ENCODE data around the gene FUT1. TPM values are rescaled to one million over a fixed set of nuclear protein-coding genes. Genes with fewer than 3 reads are reported as not detected.
"Not testable (repeated sequence)": the region's sequence is repeated elsewhere in the genome, so short reads cannot be mapped to it uniquely, and the experiment has no call there.

FUT1 gene
- not detected for total RNA-seq
- not detected for polyA plus RNA-seq
- total RNA-seq: 0 to 0.17 (median 0.04) reads per million in 6 experiments

DNA sequence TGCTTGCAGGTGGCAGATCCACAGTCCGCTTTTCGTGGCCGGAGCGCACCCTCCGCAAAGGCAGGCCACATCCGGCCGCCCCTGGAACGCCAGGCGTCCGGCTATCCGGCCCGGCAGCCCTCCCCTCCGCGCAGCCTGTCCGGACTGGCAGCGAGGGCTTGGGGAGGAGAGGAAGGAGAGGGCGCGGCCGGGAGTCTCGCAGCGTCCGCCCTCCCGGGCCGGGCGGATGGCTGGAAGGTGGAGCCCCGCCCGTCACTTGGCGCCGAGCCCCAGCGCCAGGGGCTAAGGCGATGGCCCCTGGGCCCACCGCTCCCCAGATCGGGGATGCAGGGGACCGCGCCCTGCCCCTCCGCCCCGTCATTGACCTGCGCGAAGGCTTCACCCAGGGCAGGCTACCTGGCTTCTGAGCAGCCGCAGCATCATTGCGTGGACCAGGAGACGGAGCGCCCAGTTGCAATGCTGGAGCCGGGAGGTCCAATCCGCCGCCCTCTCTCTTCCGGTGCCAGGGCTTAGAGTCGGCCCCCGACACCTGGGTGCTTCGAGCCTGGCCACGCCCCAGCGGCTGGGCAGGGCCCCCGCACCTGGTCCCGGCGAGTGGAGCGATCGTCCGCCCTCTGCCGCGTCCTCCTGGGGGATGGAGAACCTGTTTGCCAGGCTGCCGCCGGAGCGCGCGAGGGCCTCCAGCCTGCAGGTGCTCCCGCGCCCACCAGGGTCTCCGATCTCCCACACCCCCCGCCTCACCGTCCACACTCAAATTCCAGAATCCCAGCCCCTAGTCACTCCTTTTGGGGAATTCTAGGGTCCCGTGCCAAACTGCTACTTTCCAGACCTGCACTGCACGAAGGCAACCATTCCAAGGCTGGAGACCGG, at the start of gene FUT1:
FUT1 (minus strand) TSS at position 146 of the 870 bp plus-strand sequence. CDS start 1,360 bp downstream, outside the sequence.
- Mint-ChIP-seq H3K4me3 (peak within 1 kb of the TSS; percentile 65 to 89 (median 80)), H3K4me1 (peaks cover 12 to 20% (median 16%) of the 10 kb centered on the region in 4 donors), H3K27me3 (peaks cover 4 to 31% (median 13%) of the 10 kb centered on the region in 5 donors), H3K27ac (peak within 1 kb of the TSS in 4 of 10 donors; percentile 38 to 57 (median 54)), H3K9me3 (no peaks in the 10 kb centered on the region), H3K36me3 (no peaks in the 10 kb centered on the region)
- peak; percentile 74 to 80 for ATAC-seq
- peak in 8 of 10 donors; percentile 14 to 46 (median 39) for DNase-seq
- POLR2A ChIA-PET: interaction anchor here (1.6 kb wide), 1 partner anchor 14 kb away, joined by 7 read pairs; no protein-coding TSS in a partner anchor

DNA sequence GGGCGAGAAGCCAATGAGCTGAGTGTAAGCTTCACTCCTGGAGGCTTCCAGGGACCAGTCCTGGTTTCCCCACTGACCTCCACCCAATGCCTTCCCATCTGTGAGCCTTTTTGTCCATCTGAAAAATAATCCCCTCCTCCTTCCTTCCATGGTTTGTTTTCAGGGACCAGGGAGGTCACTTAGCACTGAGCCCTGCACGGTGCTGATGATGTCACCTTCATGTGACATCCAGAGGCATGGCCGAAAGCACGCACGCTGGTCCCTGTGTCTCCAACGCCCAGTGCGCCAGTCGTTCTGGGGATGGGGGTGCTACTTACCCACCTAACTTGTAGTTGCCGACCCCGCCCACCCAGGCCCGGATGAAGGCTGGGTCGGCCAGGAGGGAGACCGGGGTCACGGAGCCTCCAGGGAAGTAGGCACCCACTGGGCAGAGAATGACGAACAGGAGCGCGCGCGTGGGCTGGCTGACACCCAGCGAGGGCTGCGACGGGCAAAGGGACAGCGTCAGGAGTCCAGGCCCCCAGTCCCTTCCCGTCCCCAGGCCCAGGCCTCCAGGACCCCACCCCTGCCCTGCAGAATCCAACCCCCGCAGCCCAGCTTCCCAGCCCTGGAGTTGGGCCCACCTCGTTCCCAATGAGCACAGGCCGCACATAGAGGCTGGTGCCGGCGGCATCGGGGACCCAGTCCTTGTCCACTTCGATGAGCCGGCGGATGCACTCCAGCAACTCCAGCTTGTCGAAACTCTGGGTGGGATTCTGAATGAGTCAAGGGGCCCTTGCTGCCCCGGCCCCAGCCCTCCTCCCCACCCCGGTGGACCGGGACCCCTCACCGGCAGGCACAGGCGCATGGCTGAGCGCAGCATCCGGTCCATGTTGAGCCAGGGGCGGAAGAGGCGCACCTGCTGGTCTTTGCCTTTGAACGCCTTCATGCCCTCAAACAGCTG, 47.2 kb upstream of the FUT1 start:
- H3K4me1 Mint-ChIP-seq: peaks cover 6 to 10% (median 6%) of the 10 kb centered on the region in 4 donors
- DNase-seq: no peak
- POLR2A ChIA-PET: no interaction called here
- no peak for ATAC-seq
- no peak overlapping the region for H3K27ac Mint-ChIP-seq
- H3K27me3 Mint-ChIP-seq: no peaks in the 10 kb centered on the region
- H3K9me3 Mint-ChIP-seq: no peaks in the 10 kb centered on the region
- peaks cover 0 to 3% (median 0%) of the 10 kb centered on the region in 3 donors for H3K36me3 Mint-ChIP-seq
- no peak overlapping the region for H3K4me3 Mint-ChIP-seq

DNA sequence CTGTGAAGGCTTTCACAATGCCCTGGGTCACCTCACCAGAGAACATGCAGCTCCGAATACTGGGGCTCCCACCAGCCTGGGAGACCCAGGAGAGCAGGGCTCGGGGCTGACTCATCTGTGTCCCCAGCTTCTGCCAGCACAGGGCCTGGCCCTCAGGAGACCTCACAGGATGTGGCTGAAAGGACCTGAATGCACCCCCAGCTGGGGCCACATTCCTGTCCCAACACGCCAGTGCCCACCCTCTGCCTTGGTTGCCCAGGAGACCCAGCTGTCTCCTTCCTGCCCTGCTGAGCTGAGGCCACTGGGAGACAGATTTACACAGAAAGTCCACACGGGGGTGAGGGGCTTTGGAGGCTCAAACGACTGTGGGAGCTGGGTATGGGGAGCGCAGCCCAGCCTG, 46.5 kb upstream of the FUT1 start:
- POLR2A ChIA-PET: interaction anchor here (0.5 kb wide), 1 partner anchor 1587 kb away, joined by 3 read pairs; no protein-coding TSS in a partner anchor
- no peak overlapping the region for H3K27ac Mint-ChIP-seq
- no peak overlapping the region for H3K4me3 Mint-ChIP-seq
- H3K4me1 Mint-ChIP-seq: peaks cover 6 to 14% (median 7%) of the 10 kb centered on the region in 4 donors
- H3K27me3 Mint-ChIP-seq: no peaks in the 10 kb centered on the region
- peaks cover 0 to 3% (median 0%) of the 10 kb centered on the region in 3 donors for H3K36me3 Mint-ChIP-seq
- ATAC-seq: no peak
- no peak for DNase-seq
- no peaks in the 10 kb centered on the region for H3K9me3 Mint-ChIP-seq

DNA sequence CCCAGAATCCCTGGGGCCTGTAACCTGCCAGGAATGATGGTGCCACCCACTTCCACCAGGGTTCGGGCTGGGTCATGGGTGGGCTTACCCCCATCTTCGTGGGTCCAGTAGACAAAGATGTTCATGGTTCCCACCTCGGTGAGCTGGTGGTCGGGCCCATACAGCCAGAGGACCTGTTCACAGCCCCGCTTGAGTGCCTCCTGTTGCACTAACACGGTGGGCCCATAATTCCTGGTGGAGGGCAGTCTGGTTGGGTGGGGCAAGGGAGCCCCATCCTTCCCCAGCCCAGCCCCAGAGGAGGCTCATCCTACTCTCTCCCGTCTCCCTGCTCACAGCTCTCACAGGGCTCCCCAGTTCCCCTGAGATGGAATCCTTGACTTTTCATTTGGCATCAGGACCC, 44.7 kb upstream of the FUT1 start:
- ATAC-seq (no peak), DNase-seq (no peak)
- Mint-ChIP-seq H3K36me3 (peaks cover 0 to 3% (median 0%) of the 10 kb centered on the region in 3 donors), H3K9me3 (no peaks in the 10 kb centered on the region), H3K4me1 (peaks cover 6 to 14% (median 7%) of the 10 kb centered on the region in 4 donors), H3K27ac (peak overlapping the region in 3 of 10 donors; percentile 35 to 83 (median 53)), H3K4me3 (no peak overlapping the region), H3K27me3 (no peaks in the 10 kb centered on the region)
- POLR2A ChIA-PET: no interaction called here

DNA sequence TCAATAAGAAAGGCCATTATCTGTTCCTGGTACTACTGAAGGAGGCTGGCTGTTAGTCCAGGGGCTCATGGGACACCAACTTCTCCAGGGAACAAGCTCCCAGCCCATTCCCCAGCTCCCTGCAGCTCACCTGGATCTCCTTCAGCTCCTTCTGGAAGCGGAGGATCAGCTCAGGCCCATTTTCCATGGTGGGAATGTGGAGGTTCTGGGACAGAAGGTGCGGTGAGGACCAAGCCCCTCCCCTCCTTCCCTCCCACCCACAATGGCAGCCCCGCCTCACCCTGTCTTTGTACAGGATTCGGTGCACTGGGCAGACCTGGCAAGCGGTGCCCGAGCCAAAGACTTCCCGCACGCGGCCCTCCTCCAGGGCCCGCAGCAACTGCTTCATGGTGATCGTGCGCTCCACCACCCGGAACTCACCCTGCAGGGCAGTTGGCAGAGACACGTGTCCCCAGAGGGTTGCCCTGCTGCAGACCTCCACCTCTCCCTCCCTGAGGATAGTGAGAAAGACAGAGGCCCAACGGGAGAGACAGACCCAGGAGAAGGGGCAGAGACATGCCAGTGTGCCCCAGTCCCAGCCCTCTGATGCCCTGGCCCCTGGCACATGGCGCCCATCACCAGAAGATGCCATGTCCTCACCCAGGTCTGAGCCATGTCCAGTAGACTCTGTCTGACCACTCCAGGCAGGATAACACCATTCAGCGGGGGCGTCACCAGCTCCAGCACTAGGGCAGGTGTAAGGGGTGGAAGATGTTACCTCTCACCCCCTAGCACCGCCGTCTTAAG, 44.0 kb upstream of the FUT1 start:
- no peak overlapping the region for H3K4me3 Mint-ChIP-seq
- H3K4me1 Mint-ChIP-seq: peaks cover 6 to 14% (median 7%) of the 10 kb centered on the region in 4 donors
- no peaks in the 10 kb centered on the region for H3K9me3 Mint-ChIP-seq
- peaks cover 0 to 3% (median 0%) of the 10 kb centered on the region in 3 donors for H3K36me3 Mint-ChIP-seq
- DNase-seq: no peak
- ATAC-seq: no peak
- peak overlapping the region in 1 of 10 donors; percentile 75 for H3K27ac Mint-ChIP-seq
- H3K27me3 Mint-ChIP-seq: no peaks in the 10 kb centered on the region
- POLR2A ChIA-PET: interaction anchor here (1.0 to 2.2 kb wide), 7 partner anchors 10 to 169 kb away, joined by 3 to 21 read pairs (median 7); partner anchors contain the start of genes BCAT2, FTL and HSD17B14

DNA sequence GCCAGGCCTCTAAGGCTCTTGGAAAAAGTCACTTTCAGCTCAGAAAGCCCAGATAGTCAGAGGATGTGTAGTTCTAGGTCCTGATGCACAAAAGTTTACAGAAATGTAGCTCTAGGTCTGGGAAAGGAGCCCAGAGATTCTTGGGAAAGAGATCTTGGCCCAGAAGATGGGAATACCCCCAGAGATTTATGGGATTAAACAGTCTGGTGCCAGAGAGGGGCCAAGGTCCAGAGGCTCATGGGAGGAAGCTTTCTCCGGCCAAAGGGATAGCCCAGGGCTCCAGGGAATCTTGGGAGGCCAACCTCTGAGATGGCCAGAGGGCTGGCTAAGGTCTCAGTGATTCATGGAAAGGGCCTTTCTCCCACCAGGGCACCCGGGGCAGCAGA, 43.2 kb upstream of the FUT1 start:
- DNase-seq: no peak
- H3K27ac Mint-ChIP-seq: peak overlapping the region; percentile 61 to 97 (median 93)
- peak overlapping the region; percentile 83 to 98 (median 95) for H3K4me3 Mint-ChIP-seq
- POLR2A ChIA-PET: interaction anchor here (0.6 to 2.2 kb wide), 12 partner anchors 11 to 198 kb away, joined by 3 to 21 read pairs (median 4); partner anchors contain the start of genes BCAT2, CA11, DBP and FTL
- no peak for ATAC-seq
- H3K36me3 Mint-ChIP-seq: peaks cover 0 to 3% (median 0%) of the 10 kb centered on the region in 3 donors
- no peaks in the 10 kb centered on the region for H3K27me3 Mint-ChIP-seq
- H3K4me1 Mint-ChIP-seq: peaks cover 6 to 14% (median 7%) of the 10 kb centered on the region in 4 donors
- no peaks in the 10 kb centered on the region for H3K9me3 Mint-ChIP-seq

DNA sequence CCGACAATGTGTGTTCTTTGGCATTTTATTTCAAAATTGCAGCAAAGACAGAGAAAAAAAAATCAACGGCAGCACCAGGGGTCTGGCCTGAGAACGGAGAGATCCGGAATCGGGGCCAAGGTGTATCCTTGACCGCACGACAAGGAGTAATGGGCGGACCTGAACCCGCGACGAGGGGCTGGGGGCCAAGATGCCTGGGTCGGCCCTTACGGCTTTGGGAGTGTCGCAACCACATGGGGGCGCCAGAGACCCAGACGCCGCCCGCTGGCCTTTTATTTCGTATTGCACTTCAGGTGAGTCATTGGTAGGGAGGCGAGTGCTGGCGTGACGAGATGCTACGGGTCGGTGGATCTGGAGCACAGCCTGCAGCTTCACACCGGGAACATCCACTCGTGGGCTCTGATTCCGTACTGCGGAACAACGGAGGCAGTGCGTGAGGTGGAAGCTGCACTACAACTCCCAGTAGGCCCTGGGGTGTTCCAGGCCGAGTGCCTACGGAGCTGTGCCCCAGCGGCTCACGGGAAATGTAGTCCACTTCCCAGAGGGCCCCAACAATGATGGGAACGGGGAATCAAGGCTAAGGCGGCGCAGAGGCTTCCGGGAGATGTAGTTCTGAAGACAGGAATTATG, 42.7 kb upstream of the FUT1 start:
- peaks cover 6 to 14% (median 7%) of the 10 kb centered on the region in 4 donors for H3K4me1 Mint-ChIP-seq
- POLR2A ChIA-PET: interaction anchor here (0.6 to 2.2 kb wide), 12 partner anchors 12 to 199 kb away, joined by 3 to 21 read pairs (median 4); partner anchors contain the start of genes BCAT2, CA11, DBP and FTL
- peak; percentile 98 for ATAC-seq
- no peaks in the 10 kb centered on the region for H3K27me3 Mint-ChIP-seq
- H3K27ac Mint-ChIP-seq: peak overlapping the region; percentile 61 to 97 (median 93)
- H3K4me3 Mint-ChIP-seq: peak overlapping the region; percentile 83 to 98 (median 95)
- peaks cover 0 to 3% (median 0%) of the 10 kb centered on the region in 3 donors for H3K36me3 Mint-ChIP-seq
- no peaks in the 10 kb centered on the region for H3K9me3 Mint-ChIP-seq
- peak; percentile 76 to 91 (median 78) for DNase-seq

DNA sequence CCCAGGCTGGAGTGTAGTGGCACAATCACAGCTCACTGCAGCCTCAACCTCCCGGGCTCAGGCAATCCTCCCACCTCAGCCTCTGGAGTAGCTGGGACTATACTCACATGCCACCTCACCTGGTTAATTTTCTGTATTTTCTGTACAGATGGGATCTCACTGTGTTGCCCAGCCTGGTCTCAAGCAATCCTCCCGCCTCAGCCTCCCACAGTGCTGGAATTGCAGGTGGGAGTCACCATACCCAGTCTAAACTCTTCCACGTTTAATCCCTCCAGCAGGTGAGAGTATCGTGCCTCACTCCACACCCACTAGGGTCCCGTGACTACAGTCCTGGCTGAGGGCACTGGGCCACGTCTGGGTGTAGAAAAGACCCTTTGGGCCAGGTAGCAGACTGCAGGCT, 41.9 kb upstream of the FUT1 start:
- H3K9me3 Mint-ChIP-seq: no peaks in the 10 kb centered on the region
- POLR2A ChIA-PET: interaction anchor here (0.6 to 2.2 kb wide), 3 partner anchors 43 to 171 kb away, joined by 5 to 21 read pairs (median 12); partner anchors contain the start of genes FTL and HSD17B14
- no peak for ATAC-seq

DNA sequence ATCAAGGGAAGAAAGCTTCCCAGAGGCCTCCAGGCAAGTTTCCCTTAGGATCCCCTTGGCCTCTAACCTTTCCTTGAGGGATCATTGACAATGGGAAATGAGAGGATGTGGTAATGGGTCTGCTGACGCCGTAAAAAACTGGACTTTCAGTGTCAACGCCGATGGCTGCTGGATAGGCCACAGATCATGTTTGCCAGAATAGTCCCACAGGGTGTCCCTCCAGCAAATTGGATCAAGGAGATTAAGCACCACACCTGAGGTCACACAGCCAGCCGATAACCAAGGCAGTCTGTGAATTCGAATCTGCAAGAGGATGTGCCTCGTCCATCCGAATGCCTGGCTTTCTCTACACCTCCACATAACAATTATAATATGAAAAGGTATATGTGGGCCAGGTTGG, 40.8 kb upstream of the FUT1 start:
- DNase-seq: no peak
- Mint-ChIP-seq H3K27me3 (no peaks in the 10 kb centered on the region), H3K27ac (no peak overlapping the region), H3K9me3 (no peaks in the 10 kb centered on the region), H3K36me3 (peaks cover 0 to 2% (median 0%) of the 10 kb centered on the region in 3 donors), H3K4me3 (no peak overlapping the region), H3K4me1 (peaks cover 6 to 14% (median 6%) of the 10 kb centered on the region in 4 donors)
- no peak for ATAC-seq
- POLR2A ChIA-PET: interaction anchor here (0.6 to 0.9 kb wide), 2 partner anchors 49 to 53 kb away, joined by 3 to 4 read pairs; no protein-coding TSS in a partner anchor

More for the DNA sequence above, 41.9 kb upstream of the FUT1 start:
- peak overlapping the region in 4 of 10 donors; percentile 38 to 92 (median 74) for H3K27ac Mint-ChIP-seq
- no peaks in the 10 kb centered on the region for H3K27me3 Mint-ChIP-seq
- DNase-seq: no peak
- peaks cover 0 to 2% (median 0%) of the 10 kb centered on the region in 3 donors for H3K36me3 Mint-ChIP-seq
- peaks cover 6 to 14% (median 6%) of the 10 kb centered on the region in 4 donors for H3K4me1 Mint-ChIP-seq
- peak overlapping the region in 7 of 10 donors; percentile 26 to 98 (median 91) for H3K4me3 Mint-ChIP-seq

DNA sequence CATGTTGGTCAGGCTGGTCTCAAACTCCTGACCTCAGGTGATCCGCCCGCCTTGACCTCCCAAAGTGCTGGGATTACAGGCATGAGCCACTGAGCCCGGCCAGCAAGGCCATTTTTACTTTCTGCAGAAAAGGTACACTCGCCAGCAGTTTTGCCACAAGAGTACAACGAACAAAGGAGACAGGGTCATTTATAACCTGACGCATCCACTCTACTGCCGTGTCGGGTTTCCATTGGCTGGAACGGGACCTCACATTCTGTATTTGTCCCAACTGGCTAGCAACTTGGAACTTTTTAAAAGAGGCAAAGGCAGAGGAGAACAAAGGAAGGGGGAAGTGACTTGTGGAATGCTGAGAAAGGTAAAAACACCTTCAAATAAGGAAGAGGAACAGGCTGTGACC, 34.9 kb upstream of the FUT1 start:
- not testable (repeated sequence) for DNase-seq, ATAC-seq, H3K27ac Mint-ChIP-seq, H3K36me3 Mint-ChIP-seq, H3K9me3 Mint-ChIP-seq, H3K4me3 Mint-ChIP-seq, H3K4me1 Mint-ChIP-seq
- POLR2A ChIA-PET: interaction anchor here (1.0 kb wide), 1 partner anchor 55 kb away, joined by 4 read pairs; no protein-coding TSS in a partner anchor
- peaks cover 0 to 12% (median 3%) of the 10 kb centered on the region in 5 donors for H3K27me3 Mint-ChIP-seq

DNA sequence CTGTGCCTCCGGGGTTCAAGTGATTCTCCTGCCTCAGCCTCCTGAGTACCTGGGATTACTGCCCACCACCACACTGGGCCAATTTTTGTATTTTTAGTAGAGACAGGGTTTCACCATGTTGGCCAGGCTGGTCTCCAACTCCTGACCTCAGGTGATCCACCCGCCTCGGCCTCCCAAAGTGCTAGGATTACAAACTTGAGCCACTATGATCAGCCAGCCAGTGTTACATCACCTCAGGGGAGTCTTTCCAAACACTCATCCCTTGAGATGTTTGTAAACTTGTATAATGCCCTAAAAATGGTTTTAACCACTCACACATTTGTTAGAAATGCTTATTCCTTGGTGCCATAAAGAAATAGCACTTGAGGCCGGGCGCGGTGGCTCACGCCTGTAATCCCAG, 34.0 kb upstream of the FUT1 start:
- H3K9me3 Mint-ChIP-seq, H3K4me3 Mint-ChIP-seq, DNase-seq, POLR2A ChIA-PET, H3K4me1 Mint-ChIP-seq, H3K27ac Mint-ChIP-seq, ATAC-seq, H3K36me3 Mint-ChIP-seq: not testable (repeated sequence)
- H3K27me3 Mint-ChIP-seq: peaks cover 0 to 12% (median 4%) of the 10 kb centered on the region in 5 donors
